ENCODE results near the gene MAP4.

GRCh38 chr3:48024401-48024800, 8.2 kb upstream of the MAP4 start:
- no peak for TF ChIP-seq POLR2A (IDR thresholded peaks at IDR 0.05)
- TF ChIP-seq, protein P1, sequence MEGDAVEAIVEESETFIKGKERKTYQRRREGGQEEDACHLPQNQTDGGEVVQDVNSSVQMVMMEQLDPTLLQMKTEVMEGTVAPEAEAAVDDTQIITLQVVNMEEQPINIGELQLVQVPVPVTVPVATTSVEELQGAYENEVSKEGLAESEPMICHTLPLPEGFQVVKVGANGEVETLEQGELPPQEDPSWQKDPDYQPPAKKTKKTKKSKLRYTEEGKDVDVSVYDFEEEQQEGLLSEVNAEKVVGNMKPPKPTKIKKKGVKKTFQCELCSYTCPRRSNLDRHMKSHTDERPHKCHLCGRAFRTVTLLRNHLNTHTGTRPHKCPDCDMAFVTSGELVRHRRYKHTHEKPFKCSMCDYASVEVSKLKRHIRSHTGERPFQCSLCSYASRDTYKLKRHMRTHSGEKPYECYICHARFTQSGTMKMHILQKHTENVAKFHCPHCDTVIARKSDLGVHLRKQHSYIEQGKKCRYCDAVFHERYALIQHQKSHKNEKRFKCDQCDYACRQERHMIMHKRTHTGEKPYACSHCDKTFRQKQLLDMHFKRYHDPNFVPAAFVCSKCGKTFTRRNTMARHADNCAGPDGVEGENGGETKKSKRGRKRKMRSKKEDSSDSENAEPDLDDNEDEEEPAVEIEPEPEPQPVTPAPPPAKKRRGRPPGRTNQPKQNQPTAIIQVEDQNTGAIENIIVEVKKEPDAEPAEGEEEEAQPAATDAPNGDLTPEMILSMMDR (IDR thresholded peaks at IDR 0.05): no peak

Data from esophagus squamous epithelium (tissue), 4 donors.